ENCODE measurements around the gene CEP112. TPM values are rescaled to one million over a fixed set of nuclear protein-coding genes. Genes with fewer than 3 reads are reported as not detected.

The CEP112 gene
- total and polyA plus RNA-seq, 2 of the 13 experiments (the other 11 are each of a cell fraction or from before 2014, with no cell fraction given): 1.2 to 3.4 TPM

DNA sequence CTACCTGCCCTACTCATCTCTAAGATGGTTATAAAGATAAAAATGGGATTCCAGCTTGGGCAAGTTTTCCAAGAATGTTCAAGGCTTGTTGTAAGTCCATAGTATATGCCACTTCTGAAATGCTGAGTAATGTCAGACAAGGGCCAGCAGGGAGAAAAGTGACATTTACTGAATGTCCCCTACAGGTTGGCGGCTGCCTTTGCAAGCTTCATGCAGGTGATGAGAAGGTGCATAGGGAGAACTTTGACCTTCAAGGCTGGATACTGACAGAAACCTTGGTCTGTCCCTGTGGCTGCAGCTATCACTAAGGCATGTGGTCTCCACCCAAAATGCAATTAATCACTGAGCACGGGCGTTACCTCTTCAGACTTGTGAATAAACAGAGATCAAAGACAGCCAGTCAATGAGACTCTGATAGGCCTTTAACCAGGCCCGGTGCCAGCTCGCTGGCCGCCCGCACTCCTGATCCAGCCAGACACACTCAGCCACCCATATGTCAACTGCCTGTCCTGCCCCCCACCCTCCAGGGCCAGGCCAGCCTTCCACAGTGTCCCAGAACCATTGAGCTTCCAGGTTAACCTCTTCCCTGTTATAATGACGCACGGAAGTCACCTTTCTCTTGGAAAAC, 603.6 kb downstream of the CEP112 start (continued):
- TF ChIP-seq, protein P1, sequence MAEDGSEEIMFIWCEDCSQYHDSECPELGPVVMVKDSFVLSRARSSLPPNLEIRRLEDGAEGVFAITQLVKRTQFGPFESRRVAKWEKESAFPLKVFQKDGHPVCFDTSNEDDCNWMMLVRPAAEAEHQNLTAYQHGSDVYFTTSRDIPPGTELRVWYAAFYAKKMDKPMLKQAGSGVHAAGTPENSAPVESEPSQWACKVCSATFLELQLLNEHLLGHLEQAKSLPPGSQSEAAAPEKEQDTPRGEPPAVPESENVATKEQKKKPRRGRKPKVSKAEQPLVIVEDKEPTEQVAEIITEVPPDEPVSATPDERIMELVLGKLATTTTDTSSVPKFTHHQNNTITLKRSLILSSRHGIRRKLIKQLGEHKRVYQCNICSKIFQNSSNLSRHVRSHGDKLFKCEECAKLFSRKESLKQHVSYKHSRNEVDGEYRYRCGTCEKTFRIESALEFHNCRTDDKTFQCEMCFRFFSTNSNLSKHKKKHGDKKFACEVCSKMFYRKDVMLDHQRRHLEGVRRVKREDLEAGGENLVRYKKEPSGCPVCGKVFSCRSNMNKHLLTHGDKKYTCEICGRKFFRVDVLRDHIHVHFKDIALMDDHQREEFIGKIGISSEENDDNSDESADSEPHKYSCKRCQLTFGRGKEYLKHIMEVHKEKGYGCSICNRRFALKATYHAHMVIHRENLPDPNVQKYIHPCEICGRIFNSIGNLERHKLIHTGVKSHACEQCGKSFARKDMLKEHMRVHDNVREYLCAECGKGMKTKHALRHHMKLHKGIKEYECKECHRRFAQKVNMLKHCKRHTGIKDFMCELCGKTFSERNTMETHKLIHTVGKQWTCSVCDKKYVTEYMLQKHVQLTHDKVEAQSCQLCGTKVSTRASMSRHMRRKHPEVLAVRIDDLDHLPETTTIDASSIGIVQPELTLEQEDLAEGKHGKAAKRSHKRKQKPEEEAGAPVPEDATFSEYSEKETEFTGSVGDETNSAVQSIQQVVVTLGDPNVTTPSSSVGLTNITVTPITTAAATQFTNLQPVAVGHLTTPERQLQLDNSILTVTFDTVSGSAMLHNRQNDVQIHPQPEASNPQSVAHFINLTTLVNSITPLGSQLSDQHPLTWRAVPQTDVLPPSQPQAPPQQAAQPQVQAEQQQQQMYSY (CRISPR knock-in tag; IDR thresholded peaks at IDR 0.05): peak; percentile 69; the same call in 1 of the 2 replicates
- TF ChIP-seq ZNF367 (CRISPR knock-in tag; IDR thresholded peaks at IDR 0.05; ENCODE audit: borderline replicate concordance): no peak
- TF ChIP-seq, protein P2, sequence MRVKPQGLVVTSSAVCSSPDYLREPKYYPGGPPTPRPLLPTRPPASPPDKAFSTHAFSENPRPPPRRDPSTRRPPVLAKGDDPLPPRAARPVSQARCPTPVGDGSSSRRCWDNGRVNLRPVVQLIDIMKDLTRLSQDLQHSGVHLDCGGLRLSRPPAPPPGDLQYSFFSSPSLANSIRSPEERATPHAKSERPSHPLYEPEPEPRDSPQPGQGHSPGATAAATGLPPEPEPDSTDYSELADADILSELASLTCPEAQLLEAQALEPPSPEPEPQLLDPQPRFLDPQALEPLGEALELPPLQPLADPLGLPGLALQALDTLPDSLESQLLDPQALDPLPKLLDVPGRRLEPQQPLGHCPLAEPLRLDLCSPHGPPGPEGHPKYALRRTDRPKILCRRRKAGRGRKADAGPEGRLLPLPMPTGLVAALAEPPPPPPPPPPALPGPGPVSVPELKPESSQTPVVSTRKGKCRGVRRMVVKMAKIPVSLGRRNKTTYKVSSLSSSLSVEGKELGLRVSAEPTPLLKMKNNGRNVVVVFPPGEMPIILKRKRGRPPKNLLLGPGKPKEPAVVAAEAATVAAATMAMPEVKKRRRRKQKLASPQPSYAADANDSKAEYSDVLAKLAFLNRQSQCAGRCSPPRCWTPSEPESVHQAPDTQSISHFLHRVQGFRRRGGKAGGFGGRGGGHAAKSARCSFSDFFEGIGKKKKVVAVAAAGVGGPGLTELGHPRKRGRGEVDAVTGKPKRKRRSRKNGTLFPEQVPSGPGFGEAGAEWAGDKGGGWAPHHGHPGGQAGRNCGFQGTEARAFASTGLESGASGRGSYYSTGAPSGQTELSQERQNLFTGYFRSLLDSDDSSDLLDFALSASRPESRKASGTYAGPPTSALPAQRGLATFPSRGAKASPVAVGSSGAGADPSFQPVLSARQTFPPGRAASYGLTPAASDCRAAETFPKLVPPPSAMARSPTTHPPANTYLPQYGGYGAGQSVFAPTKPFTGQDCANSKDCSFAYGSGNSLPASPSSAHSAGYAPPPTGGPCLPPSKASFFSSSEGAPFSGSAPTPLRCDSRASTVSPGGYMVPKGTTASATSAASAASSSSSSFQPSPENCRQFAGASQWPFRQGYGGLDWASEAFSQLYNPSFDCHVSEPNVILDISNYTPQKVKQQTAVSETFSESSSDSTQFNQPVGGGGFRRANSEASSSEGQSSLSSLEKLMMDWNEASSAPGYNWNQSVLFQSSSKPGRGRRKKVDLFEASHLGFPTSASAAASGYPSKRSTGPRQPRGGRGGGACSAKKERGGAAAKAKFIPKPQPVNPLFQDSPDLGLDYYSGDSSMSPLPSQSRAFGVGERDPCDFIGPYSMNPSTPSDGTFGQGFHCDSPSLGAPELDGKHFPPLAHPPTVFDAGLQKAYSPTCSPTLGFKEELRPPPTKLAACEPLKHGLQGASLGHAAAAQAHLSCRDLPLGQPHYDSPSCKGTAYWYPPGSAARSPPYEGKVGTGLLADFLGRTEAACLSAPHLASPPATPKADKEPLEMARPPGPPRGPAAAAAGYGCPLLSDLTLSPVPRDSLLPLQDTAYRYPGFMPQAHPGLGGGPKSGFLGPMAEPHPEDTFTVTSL (CRISPR knock-in tag; IDR thresholded peaks at IDR 0.05; ENCODE audit: borderline replicate concordance): 0 out of 2 replicates have a peak, but pooled peaks have one; percentile 39
- no peak for TF ChIP-seq ZNF10 (CRISPR knock-in tag; IDR thresholded peaks at IDR 0.05; ENCODE audit: borderline replicate concordance, low read depth)
- TF ChIP-seq GATAD2A (CRISPR knock-in tag; IDR thresholded peaks at IDR 0.05): peak; percentile 71
- TF ChIP-seq, protein P3, sequence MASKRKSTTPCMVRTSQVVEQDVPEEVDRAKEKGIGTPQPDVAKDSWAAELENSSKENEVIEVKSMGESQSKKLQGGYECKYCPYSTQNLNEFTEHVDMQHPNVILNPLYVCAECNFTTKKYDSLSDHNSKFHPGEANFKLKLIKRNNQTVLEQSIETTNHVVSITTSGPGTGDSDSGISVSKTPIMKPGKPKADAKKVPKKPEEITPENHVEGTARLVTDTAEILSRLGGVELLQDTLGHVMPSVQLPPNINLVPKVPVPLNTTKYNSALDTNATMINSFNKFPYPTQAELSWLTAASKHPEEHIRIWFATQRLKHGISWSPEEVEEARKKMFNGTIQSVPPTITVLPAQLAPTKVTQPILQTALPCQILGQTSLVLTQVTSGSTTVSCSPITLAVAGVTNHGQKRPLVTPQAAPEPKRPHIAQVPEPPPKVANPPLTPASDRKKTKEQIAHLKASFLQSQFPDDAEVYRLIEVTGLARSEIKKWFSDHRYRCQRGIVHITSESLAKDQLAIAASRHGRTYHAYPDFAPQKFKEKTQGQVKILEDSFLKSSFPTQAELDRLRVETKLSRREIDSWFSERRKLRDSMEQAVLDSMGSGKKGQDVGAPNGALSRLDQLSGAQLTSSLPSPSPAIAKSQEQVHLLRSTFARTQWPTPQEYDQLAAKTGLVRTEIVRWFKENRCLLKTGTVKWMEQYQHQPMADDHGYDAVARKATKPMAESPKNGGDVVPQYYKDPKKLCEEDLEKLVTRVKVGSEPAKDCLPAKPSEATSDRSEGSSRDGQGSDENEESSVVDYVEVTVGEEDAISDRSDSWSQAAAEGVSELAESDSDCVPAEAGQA (IDR thresholded peaks at IDR 0.05; ENCODE audit: low read depth): no peak
- TF ChIP-seq, protein P3 (CRISPR knock-in tag; IDR thresholded peaks at IDR 0.05; ENCODE audit: borderline replicate concordance): 0 out of 2 replicates have a peak, but pooled peaks have one; percentile 21
- TF ChIP-seq KAT7 (CRISPR knock-in tag; IDR thresholded peaks at IDR 0.05; ENCODE audit: borderline replicate concordance): no peak
- TF ChIP-seq, protein P4, sequence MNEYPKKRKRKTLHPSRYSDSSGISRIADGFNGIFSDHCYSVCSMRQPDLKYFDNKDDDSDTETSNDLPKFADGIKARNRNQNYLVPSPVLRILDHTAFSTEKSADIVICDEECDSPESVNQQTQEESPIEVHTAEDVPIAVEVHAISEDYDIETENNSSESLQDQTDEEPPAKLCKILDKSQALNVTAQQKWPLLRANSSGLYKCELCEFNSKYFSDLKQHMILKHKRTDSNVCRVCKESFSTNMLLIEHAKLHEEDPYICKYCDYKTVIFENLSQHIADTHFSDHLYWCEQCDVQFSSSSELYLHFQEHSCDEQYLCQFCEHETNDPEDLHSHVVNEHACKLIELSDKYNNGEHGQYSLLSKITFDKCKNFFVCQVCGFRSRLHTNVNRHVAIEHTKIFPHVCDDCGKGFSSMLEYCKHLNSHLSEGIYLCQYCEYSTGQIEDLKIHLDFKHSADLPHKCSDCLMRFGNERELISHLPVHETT (CRISPR knock-in tag; conservative IDR thresholded peaks at IDR 0.05): no peak
- no peak for TF ChIP-seq ZBTB21 (CRISPR knock-in tag; IDR thresholded peaks at IDR 0.05)
- peak; percentile 39; the same call in 1 of the 2 replicates for TF ChIP-seq POGZ (CRISPR knock-in tag; IDR thresholded peaks at IDR 0.05)
- no peak for TF ChIP-seq ZNF558 (CRISPR knock-in tag; IDR thresholded peaks at IDR 0.05; ENCODE audit: borderline replicate concordance)

Data from HepG2 (cell line).